GM13977 (cell line): ENCODE measurements around the gene HBE1.
"Not testable (repeated sequence)": the region's sequence is repeated elsewhere in the genome, so short reads cannot be mapped to it uniquely, and the experiment has no call there.

Source experiments
- DNase-seq: peaks from one replicate; pipeline ENCODE4 v3.0.0; 2012; ENCODE audit warnings: low spot score
- CTCF ChIP-seq: IDR thresholded peaks from 2 replicates; pipeline ENCODE4 v1.5.1; 2012; ENCODE audit warnings: mild to moderate bottlenecking, control low read depth; ENCODE audit not compliant: insufficient read depth; ENCODE audit errors: extremely low read depth, missing control alignments
- in situ Hi-C: fragments of 300-500 bp; cut with MboI; formaldehyde crosslinking; loops from one replicate; pipeline ENCODE4 v1.12.0; 2022; ENCODE audit warnings: low sequenced_read_pairs, low pct_unique_long_range_greater_than_20kb, mixed read lengths, inconsistent platforms; ENCODE audit not compliant: unreplicated experiment

Gene HBE1

GRCh38 chr11:5267033-5267563 is 2.6 kb downstream of the HBE1 start:
- in situ Hi-C loops, result no loop called here
- no peak for TF ChIP-seq CTCF
- no peak for DNase-seq

GRCh38 chr11:5266609-5267008 is 3.1 kb downstream of the HBE1 start:
- TF ChIP-seq CTCF, result no peak
- DNase-seq, result no peak
- in situ Hi-C loops, result no loop called here

- in situ Hi-C loops, result no loop called here
- TF ChIP-seq CTCF, result no peak
- no peak for DNase-seq
Measured at GRCh38 chr11:5265832-5266231, 3.9 kb downstream of the HBE1 start.

DNA sequence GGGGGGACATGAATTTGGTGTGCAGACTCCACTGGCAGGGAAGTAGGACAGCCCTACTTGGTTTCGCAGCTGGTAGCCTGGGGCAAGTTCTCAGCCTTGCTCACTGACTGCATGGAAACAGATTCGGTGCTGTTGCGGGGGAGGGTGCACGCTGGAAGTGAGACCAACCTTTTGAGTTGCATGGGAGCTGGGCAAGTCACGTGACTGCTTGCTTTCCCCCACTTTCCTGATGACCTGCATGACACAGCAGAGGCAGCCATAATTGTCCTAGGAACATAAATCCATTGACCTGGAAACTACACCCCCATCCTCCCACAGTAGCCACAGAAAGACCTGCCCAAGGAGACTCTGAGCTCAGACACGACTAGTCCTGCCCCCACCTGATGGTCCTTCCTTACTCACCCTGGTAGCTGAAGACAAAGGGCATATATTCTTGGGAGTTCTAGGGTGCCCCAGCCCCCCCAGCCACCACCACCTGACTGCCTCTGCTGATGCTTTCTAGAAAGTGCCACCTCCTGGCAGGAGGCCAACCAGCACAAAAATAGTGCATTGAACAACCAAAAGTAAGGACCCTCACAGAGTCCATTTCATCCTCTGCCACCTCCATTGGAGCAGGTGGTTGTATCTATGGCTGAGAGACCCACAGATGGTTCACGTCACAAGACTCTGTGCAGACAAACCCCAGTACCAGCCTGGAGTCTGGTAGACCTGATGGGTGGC is 11.0 kb downstream of the HBE1 start:
- in situ Hi-C loops, result no loop called here
- DNase-seq, result no peak
- TF ChIP-seq CTCF, result no peak

GRCh38 chr11:5257296-5257695 is 12.4 kb downstream of the HBE1 start:
- in situ Hi-C loops, result no loop called here
- no peak for TF ChIP-seq CTCF

GRCh38 chr11:5254646-5255413 is 14.9 kb downstream of the HBE1 start, which contains the start of gene HBG2:
Gene HBG2, minus strand, starts transcription at chr11:5254781. Its CDS starts 53 bp downstream, at chr11:5254728.
- DNase-seq, in situ Hi-C loops: not testable (repeated sequence)

More at GRCh38 chr11:5257296-5257695, 12.4 kb downstream of the HBE1 start:
- no peak for DNase-seq

DNA sequence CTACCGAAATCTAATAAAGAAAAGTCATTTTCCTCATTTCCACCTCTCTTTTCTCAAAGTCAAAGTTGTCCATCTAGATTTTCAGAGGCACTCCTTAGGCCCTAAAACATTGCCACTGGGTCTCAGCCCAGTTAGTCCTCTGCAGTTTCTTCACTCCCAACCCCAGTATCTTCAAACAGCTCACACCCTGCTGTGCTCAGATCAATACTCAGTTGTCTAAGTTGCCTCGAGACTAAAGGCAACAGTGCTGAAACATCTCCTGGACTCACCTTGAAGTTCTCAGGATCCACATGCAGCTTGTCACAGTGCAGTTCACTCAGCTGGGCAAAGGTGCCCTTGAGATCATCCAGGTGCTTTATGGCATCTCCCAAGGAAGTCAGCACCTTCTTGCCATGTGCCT is 15.7 kb downstream of the HBE1 start:
- DNase-seq, in situ Hi-C loops: not testable (repeated sequence)

GRCh38 chr11:5253440-5253839 is 16.3 kb downstream of the HBE1 start:
- in situ Hi-C loops, DNase-seq: not testable (repeated sequence)
